GM18508 (cell line): ENCODE data around the gene FKTN.

ENCODE experiments used
- ATAC-seq: cut with Tn5 transposase; IDR thresholded peaks from one replicate; pipeline ENCODE4 v1.9.1; 2021; ENCODE audit warnings: moderate number of reproducible peaks; ENCODE audit not compliant: insufficient read depth, unreplicated experiment

The FKTN gene

GRCh38 chr9:105625088-105625487 lies 67.2 kb downstream of the FKTN start:
- no peak for ATAC-seq

GRCh38 chr9:105632807-105633206 lies 74.9 kb downstream of the FKTN start:
- ATAC-seq = no peak

- no peak for ATAC-seq
These were observed 75.5 kb downstream of the FKTN start for GRCh38 chr9:105633411-105633810.

GRCh38 chr9:105636331-105636730 lies 78.4 kb downstream of the FKTN start:
- no peak for ATAC-seq

- no peak for ATAC-seq
These were observed 80.0 kb downstream of the FKTN start for GRCh38 chr9:105637787-105638395.

GRCh38 chr9:105639936-105640335 lies 82.0 kb downstream of the FKTN start:
- no peak for ATAC-seq

GRCh38 chr9:105643795-105644194 lies 85.9 kb downstream of the FKTN start:
- no peak for ATAC-seq

- ATAC-seq = no peak
These were observed 89.1 kb downstream of the FKTN start for GRCh38 chr9:105646879-105647594.

GRCh38 chr9:105647595-105648349 lies 89.8 kb downstream of the FKTN start:
- no peak for ATAC-seq

GRCh38 chr9:105651806-105652205 lies 93.9 kb downstream of the FKTN start:
- ATAC-seq = no peak

- no peak for ATAC-seq
These were observed 98.4 kb downstream of the FKTN start for GRCh38 chr9:105656131-105656921.

GRCh38 chr9:105658351-105658750 lies 100.4 kb downstream of the FKTN start:
- no peak for ATAC-seq

- ATAC-seq = no peak
These were observed 103.1 kb downstream of the FKTN start for GRCh38 chr9:105661011-105661410.

- no peak for ATAC-seq
These were observed 104.5 kb downstream of the FKTN start, which contains the start of gene TAL2 for GRCh38 chr9:105662184-105663104. TAL2 (plus strand) TSS chr9:105662457; CDS start chr9:105662497, 40 bp downstream.

GRCh38 chr9:105663914-105664313 lies 106.0 kb downstream of the FKTN start:
- ATAC-seq = no peak

GRCh38 chr9:105667867-105668266 lies 109.9 kb downstream of the FKTN start:
- no peak for ATAC-seq

- no peak for ATAC-seq
These were observed 112.4 kb downstream of the FKTN start for GRCh38 chr9:105670315-105670714.

GRCh38 chr9:105670775-105671174 lies 112.8 kb downstream of the FKTN start:
- no peak for ATAC-seq

GRCh38 chr9:105672711-105673234 lies 114.8 kb downstream of the FKTN start:
- ATAC-seq = no peak
